Activated naive CD4-positive, alpha-beta T cell treated with anti-CD3 and anti-CD28 coated beads, Interleukin-2, amount 10 ng/mL, durations not matched to agents 5 hours and 36 hours (primary cell): ENCODE measurements around the gene NPC1. TPM values are rescaled to one million over a fixed set of nuclear protein-coding genes. Genes with fewer than 3 reads are reported as not detected.

Experiments
- total RNA-seq, 2 experiments: library from RNA; stranded (reverse); gene quantifications; one replicate each; pipeline ENCODE4 v1.2.3, GENCODE V29; 2021

The NPC1 gene
- 10 to 100 TPM; 36.3 to 38.7 TPM for total RNA-seq

GRCh38 chr18:23586249-23587196, at the start of gene NPC1:
Gene NPC1, minus strand, starts transcription at chr18:23586506. Its CDS starts 163 bp downstream, at chr18:23586343.

DNA sequence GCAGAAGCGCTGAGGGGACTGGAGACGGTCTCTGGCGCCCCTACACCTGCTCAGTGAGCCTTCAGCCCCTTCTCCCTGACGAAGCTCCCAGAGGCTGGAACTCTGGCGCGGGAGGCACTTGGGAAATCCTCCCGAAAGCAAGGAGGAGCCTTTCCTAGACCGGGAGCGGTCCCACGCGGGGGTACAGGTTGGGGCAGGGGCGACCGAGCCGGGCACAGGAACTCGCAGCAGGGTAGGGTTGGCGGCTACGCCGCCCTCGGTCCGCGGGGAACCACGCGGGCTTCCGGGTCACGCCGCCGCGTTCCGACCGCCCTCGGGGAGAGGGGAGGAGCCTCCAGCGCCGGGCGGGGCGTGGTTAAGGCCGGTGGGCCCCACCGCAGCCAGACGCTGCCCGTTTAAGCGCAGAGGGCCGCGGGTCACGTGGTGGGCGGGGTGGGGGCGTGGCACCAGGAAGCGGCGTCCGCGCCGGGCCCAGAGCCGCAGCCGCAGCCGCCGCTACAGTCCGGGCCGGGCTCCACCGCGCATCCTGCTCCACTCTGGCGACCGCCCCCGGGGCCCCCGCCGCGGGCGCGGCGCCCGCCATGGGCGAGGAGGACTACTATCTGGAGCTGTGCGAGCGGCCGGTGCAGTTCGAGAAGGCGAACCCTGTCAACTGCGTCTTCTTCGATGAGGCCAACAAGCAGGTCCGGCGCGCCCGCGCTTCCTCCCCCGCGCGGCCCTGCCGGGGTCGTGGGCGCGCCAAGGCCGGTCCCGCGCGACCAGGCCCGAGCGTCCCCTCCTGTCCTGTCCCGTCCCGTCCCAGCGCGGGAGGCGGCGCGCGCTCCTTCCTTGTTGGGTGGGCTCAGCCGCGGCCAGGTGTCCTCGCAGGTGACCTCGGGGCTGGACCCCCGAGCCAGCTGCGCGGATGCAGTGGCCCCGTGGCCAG, 83.0 kb downstream of the NPC1 start, which contains the start of gene RMC1:
Gene RMC1 (plus strand): TSS at position 474 of the 925 bp plus-strand sequence. CDS start 108 bp downstream, at position 582.

Other genes starting within 250 kb of the NPC1 start
- 10 to 100 TPM; 60.0 to 66.9 TPM for gene RIOK3, start 133.2 kb downstream of the NPC1 start, total RNA-seq
- gene RMC1, start 83.0 kb downstream of the NPC1 start, total RNA-seq: 10 to 100 TPM; 55.2 to 59.3 TPM
- not detected for gene ANKRD29, start 76.4 kb upstream of the NPC1 start, total RNA-seq
- 1 to 10 TPM in 1 of 2 experiments, under 1 TPM in 1; 0.86 to 1.2 TPM for gene LAMA3, start 102.9 kb upstream of the NPC1 start, total RNA-seq